ENCODE results near the gene RASA2.

Gene RASA2

DNA sequence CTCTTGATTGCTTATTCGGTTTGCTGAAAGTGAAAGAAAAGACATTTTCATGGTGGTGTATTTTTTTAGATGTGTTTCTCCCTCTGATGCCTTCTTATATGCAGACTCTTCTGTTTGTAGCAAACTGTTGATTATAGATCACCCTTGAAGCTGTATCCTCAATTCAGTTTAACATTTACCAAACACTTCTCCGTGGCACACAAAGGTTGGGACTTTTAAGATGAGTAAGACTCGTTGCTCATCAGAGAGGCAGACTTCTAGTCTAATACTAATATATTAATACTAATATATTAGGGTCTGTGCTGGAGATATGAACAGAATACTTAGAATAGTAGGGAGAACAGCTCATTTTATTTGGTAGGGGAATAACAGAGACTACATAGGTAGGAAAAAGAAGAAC lies 32.8 kb downstream of the RASA2 start:
- H3K4me3 ChIP-seq (replicated peaks; ENCODE audit: low read depth, low read length), result no peak overlapping the region
- no peak for DNase-seq (ENCODE audit: extremely low read depth, low read depth)
- TF ChIP-seq, protein P1, sequence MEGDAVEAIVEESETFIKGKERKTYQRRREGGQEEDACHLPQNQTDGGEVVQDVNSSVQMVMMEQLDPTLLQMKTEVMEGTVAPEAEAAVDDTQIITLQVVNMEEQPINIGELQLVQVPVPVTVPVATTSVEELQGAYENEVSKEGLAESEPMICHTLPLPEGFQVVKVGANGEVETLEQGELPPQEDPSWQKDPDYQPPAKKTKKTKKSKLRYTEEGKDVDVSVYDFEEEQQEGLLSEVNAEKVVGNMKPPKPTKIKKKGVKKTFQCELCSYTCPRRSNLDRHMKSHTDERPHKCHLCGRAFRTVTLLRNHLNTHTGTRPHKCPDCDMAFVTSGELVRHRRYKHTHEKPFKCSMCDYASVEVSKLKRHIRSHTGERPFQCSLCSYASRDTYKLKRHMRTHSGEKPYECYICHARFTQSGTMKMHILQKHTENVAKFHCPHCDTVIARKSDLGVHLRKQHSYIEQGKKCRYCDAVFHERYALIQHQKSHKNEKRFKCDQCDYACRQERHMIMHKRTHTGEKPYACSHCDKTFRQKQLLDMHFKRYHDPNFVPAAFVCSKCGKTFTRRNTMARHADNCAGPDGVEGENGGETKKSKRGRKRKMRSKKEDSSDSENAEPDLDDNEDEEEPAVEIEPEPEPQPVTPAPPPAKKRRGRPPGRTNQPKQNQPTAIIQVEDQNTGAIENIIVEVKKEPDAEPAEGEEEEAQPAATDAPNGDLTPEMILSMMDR (IDR thresholded peaks at IDR 0.05; ENCODE audit: low read depth, low read length, missing control alignments), result no peak

DNA sequence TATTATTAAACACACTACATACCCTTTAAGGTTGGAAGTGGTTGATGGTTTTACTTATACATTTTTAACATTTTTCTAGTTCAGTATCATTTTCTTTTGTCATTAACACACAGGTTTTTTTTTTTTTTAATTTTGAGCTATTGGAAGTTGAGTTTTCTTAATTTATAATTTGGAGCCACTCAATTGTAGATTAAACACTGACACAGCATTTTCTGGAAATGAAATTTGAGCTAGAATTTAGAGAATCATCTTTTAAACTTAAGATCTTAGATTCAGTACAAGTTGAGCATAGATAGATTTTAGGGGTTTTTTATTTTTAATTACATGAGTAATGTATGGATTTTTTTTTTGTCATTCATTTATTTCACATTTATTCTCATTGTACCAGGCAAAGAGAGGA lies 35.0 kb downstream of the RASA2 start:
- H3K4me3 ChIP-seq (replicated peaks; ENCODE audit: low read depth, low read length), result no peak overlapping the region
- DNase-seq (ENCODE audit: extremely low read depth, low read depth), result no peak
- TF ChIP-seq, protein P1 (IDR thresholded peaks at IDR 0.05; ENCODE audit: low read depth, low read length, missing control alignments), result no peak

DNA sequence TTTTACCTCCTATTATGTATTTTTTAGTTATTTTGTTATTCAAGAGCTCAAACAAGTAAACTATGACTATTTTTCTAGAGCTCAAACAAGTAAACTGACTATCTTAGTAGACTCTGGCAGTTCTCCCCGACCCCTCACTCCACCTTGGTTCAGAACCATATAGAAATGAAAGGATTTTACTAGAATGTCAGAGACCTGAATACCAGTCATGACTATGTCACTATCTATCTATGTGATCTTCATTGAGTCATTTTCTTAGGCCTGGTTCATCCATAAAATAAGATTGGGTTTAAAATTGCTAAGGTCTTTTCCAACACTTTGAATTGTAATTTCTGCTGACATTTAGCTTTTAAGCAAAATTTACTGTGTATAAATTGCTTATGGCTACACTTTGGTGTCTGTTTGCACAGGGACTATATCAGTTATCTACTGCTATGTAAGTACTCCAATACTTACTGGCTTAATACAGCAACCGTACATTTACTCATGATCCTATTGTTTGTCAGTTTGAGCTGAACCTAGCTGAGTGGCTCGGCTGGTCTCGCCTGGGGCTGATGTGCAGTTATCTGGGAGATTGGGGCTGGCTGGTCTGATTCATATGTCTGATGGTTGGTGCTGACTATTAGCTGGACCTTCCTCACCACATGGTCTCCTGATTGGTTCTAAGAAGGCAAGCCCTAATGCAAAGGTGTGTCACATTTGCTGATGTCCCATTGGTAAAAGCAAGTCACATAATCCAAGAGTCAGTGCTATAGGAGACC lies 37.0 kb downstream of the RASA2 start:
- DNase-seq (ENCODE audit: extremely low read depth, low read depth), result no peak
- no peak overlapping the region for H3K4me3 ChIP-seq (replicated peaks; ENCODE audit: low read depth, low read length)
- TF ChIP-seq, protein P1 (IDR thresholded peaks at IDR 0.05; ENCODE audit: low read depth, low read length, missing control alignments), result no peak

DNA sequence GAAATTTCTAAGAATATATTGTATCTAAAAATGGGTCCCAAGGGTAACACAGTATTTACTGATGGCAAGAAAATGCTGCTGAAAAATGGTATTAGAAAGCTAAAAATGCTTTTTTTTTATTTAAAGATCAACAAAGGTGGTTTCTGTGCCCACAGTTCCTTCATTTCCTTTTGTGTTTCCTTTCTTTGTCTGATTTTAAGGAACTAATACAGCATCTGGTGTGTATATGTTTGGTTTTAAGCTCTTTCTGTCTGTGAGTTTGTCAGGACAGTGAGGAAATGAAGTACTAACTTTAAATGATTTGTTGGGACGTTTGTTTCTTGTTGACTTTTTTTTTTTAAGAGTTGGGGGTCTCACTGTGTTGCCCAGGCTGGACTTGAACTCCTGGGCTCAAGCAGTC lies 38.2 kb downstream of the RASA2 start:
- no peak for DNase-seq (ENCODE audit: extremely low read depth, low read depth)
- H3K4me3 ChIP-seq (replicated peaks; ENCODE audit: low read depth, low read length), result no peak overlapping the region
- TF ChIP-seq, protein P1 (IDR thresholded peaks at IDR 0.05; ENCODE audit: low read depth, low read length, missing control alignments), result no peak

DNA sequence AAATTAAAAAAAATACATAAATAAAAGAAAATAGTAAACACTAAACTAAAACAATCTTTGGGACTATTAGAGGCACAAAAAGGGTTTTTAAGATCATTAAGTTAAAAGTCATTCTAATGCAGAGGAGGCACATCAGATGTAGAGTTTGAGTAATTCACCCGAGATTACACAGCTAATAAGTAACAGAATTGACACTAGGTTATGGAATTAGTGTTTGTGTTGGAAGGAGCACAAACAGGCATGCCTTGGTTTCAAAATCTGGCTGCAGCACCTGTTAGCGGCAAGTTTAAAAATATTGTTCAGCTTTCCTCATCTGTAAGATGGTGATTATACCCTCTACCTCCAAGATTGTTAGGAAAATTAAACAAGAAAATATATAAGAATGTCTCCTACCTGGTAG lies 39.0 kb downstream of the RASA2 start:
- TF ChIP-seq, protein P1 (IDR thresholded peaks at IDR 0.05; ENCODE audit: low read depth, low read length, missing control alignments), result no peak
- H3K4me3 ChIP-seq (replicated peaks; ENCODE audit: low read depth, low read length), result no peak overlapping the region
- DNase-seq (ENCODE audit: extremely low read depth, low read depth), result no peak

DNA sequence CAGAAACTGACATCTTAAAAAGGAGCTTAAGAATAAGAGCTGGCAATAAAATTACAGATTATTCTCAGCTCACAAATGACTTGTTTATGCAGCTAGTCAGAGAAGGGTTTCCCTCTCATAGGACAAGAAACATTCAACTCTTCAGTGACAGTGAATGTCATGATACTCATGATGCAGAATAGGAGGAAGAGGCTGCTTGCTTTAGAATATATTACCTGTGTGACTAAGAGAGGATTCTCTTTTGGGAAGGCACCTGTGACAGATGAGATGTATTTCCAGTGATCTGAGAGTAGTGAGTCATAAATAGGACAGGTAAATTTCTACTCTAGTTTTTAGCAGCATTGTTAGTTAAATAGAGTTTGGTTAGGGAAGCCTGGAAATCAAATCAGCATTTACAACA lies 39.9 kb downstream of the RASA2 start:
- TF ChIP-seq, protein P1 (IDR thresholded peaks at IDR 0.05; ENCODE audit: low read depth, low read length, missing control alignments), result no peak

DNA sequence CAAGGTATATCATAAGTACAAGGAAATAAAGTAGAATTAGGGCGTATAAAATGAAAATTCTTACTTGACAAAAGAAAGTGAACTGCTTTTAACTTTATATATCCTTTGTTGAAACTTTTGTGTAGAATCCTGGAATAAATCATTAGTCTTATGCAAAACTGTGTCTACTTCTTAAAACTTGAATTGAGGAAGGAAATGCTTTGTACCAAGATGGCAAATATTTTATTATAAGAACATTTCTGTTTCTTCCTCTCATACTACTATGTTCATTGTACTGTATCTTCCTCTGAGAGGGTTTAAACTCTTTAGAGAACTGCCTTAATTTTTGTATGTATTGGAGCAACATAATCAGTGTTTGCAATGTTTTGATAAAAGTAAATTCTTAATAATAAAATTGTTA lies 42.0 kb downstream of the RASA2 start:
- H3K4me3 ChIP-seq (replicated peaks; ENCODE audit: low read depth, low read length), result no peak overlapping the region
- TF ChIP-seq, protein P1 (IDR thresholded peaks at IDR 0.05; ENCODE audit: low read depth, low read length, missing control alignments), result no peak
- no peak for DNase-seq (ENCODE audit: extremely low read depth, low read depth)

More for the DNA sequence above, 39.9 kb downstream of the RASA2 start:
- DNase-seq (ENCODE audit: extremely low read depth, low read depth), result no peak
- no peak overlapping the region for H3K4me3 ChIP-seq (replicated peaks; ENCODE audit: low read depth, low read length)

Data from HFF-Myc (cell line).